Skeletal muscle cell (primary cell): Measurements from ENCODE around the gene RIT2.

Experiments used
- DNase-seq: peaks from one replicate; pipeline ENCODE4 v3.0.0-alpha.2; 2010; ENCODE audit warnings: low read depth
- H3K4me3 ChIP-seq: 2 replicates; pipeline ENCODE4 v1.5.1; 2011; ENCODE audit warnings: low read depth, mild to moderate bottlenecking, control low read depth, low read length, moderate library complexity

RIT2 gene

DNA sequence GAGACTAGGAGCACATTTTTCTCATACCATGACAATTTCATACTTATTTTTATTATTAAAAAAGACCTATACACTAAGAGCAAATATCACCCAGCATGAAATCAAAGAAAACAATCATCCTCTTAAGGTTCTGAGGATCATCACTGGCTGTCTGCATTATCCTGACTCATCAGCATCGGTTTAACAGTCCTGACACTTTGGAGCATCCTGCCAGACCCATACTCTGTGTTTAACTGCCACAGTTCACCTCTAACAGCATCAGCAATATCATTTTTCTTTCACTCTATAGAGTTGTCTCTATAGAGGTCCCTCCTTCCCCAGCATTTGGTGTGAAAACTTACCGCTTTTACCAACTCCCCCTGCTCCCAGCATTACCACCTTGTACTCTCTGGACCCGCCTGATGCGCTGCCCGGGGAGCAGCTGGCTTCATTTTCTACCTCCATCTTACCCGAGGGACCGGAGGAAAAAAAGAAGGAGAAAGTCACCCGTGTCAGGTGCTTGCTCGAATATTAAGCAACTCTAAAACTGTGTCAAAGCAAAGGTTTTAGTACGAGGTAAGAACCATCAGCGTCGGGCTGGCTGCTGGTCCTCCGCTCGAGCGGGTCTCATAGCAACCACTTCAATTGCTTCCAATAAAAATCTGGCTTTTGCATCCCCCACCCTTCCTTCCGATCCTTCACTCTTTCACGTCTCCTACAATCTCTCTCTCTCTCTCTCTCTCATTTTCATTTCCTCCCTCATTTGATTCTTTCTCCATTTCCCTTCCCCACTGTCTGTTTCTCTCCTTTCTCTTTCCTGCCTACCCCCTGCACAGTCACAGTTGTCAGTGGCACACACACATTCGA lies at the start of gene RIT2:
Gene RIT2 (minus strand): TSS at position 610 of the 846 bp plus-strand sequence.
- H3K4me3 ChIP-seq, result no peak within 1 kb of the TSS

DNA sequence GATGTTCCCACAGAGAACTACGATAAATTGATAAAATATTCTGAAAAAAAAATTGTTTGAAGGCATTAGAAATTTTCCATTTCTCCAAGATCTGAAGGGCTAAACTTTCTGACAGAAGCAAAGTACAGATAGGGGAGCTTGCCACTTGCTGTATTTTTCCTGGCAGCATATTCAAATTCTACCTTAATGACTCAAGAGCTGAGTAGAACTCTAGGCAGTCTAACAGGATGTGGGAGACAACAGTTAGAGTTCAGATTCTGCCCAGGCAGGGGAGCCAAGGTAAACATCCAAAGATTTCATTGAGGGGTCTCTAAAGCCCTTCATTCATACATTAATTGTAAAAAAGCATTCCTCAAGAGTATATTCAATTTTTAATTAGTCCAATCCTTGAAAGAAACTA lies 46.0 kb upstream of the RIT2 start:
- peak; percentile 61 for DNase-seq
- no peak overlapping the region for H3K4me3 ChIP-seq

More for the DNA sequence above, at the start of gene RIT2:
- no peak for DNase-seq

DNA sequence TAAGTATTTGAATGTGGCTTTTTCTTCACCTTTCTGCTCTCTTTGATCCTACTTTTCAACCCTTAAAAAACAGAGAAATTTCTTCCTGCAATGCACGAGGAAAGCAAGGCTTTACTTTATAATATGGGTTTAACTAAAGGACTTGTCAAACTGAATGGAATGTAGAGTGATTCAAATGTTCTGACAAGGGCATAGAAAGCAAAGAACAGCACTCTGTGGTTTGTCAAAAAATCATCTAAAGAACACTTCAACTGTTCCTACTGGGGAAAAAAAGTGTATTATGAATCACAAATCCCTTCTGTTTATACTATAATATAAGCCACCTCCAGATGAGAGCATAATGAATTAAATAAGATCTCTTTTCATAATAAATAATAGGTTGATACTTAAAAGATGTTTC lies 45.0 kb upstream of the RIT2 start:
- H3K4me3 ChIP-seq, result no peak overlapping the region
- peak; percentile 60 for DNase-seq

DNA sequence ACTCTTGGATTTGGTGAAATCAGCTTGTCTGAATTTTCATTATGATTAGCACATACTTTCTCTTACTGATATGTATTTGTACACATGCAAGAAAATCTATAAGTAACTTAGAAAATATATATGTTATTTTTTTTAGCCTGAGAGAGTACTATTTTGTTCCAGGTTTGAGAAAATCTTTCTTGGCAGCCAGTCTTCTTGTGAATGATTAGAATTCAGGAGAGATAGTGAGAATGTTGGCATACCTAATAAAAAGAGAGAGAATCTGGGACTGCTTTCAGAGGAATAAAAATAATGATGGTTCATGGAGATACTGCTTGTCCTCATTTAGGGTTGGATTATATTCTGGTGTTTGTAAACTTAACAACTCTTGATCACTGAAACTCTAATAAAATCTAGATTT lies 44.4 kb upstream of the RIT2 start:
- DNase-seq, result no peak
- no peak overlapping the region for H3K4me3 ChIP-seq

DNA sequence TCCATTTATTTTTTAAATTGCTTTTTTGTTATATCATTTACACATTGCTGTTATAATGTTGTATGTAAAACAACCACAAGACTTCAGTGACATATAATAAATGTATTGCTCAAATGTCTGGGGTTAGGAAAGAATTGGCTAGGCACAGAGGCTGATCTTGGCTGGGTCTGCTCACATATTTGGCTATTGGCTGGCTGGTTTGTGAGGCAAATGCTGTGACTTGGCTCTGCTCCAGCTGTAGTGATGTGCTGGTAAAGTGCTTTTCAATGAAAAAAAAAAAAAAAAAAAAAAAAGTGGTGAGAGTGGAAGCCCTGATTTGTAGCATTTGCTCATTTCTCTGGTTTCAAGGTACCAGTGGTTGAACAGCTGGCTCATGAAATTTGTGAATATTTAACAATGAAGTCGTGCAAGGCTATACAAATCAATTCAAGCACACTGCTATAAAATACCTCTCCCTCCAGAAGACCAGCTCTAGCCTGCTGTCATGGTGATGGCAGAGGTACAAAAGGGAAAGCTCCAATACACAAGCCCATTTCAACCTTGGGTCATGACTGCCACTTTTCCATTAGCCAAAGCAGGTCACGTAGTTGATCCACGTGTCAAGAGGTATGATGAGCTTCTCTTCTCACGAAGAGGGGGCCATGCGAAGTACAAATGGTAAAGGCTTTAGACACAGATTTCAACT lies 43.7 kb upstream of the RIT2 start:
- DNase-seq, result peak; percentile 80
- no peak overlapping the region for H3K4me3 ChIP-seq

DNA sequence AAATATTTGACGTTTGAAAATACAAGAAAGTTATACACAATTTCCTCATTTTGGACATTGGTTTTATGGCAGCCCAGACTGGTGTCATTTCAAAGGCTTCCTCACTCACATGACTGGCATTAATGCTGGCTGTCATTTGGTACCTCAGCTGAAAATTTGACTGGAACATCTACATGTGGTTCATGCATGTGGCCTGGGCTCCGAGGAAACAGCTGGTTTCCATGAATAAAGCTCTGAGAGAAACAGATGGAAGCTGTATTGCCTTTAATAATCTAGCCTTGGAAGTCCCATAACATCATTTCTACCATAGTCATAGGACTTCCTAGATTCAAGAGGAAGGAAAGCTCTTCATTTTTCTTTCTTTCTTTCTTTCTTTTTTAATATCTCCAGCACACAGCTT lies 42.9 kb upstream of the RIT2 start:
- H3K4me3 ChIP-seq, result no peak overlapping the region
- no peak for DNase-seq

DNA sequence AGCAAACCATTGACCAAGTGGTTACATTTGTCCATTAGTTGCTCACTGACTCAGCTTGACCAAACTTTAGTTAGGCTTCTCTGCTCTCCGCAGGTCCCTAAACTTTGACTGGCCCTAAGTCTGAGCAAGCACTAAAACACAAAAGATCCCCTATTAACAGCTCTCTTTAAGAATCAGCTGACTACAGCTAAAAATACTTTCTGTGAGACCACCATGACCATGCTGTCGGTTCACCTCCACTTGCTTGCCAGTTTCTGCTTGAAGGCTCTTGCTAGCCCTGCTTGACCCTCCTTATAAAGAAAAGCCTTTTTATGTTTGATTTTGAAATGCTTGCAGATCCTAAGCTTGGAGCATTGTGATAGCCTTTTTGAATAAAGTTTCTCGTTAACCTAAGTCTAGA lies 40.4 kb upstream of the RIT2 start:
- H3K4me3 ChIP-seq, result no peak overlapping the region
- no peak for DNase-seq

DNA sequence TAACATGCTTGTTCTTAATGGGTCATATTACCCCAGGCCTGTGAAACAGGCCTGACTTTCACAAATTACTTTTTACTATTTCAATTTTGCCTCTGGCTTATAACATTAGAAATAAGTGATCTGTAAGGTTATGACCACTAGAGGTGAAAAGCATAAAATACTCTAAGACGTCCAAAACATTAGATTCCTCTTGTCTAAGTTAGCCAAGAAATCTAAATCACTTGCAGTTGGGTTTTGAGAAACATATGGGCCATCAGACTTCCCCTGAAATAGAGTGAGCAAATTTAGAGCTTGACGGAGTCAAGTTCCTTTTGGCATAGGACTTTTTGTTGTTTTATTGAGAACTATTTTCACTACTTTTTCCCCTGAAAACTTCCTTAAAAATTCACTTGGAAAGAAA lies 32.7 kb upstream of the RIT2 start:
- no peak for DNase-seq
- H3K4me3 ChIP-seq, result no peak overlapping the region

DNA sequence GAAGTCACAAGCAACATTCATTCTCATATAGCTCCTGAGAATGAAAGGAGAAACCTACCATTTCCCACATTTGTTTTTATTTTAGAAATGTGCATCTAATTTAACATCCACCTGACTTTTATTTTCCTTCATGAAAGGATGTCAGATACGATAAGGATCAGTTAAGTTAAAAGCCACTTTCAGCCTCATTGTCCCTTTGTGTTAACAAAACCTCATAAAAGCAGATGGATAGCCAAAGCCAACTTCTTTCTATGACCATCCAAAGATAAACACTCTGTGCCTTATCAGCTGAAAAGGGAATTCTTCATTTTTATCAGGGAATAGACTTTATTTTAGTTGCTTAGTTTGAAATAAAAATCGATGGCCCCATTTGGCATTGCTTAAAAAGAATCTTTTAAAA lies 25.7 kb upstream of the RIT2 start:
- H3K4me3 ChIP-seq, result no peak overlapping the region
- no peak for DNase-seq

DNA sequence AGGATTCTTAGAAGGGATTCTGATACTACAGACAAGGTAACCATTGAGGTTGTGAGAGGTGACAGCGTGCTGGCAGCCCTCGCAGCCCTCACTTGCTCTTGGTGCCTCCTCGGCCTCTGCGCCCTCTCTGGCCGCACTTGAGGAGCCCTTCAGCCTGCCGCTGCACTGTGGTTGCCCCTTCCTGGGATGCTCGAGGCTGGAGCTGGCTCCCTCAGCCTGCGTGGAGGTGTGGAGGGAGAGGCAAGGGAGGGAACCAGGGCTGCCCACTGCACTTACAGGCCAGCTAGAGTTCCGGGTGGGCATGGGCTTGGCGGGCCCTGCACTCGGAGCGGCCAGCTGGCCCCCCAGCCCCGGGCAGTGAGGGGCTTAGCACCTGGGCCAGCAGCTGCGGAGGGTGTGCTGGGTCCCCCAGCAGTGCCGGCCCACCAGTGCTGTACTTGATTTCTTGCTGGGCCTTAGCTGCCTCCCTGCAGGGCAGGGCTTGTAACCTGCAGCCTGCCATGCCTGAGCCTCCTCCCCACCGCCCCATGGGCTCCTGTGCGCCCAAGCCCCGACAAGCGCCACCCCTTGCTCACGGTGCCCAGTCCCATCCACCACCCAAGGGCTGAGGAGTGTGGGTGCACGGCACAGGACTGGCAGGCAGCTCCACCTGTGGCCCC lies 23.9 kb upstream of the RIT2 start:
- no peak for DNase-seq

DNA sequence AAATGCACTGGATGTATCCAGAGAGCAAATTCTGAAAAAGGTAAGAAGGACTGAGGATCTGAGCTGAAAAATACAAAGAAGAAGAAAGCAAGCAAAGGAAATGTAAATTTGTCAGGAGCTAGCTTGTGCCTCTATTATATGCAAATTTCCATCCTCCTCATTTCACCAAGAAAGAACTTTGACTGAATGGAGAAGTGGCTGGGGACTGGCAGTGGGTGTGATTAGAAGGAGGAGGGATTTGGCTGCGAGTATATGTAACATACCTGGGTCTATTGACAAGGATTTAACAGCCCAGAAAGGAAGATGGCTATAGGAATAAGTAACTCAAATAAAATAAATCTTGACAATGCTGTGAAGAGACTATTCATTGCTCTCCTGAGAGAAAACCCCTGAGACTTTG lies 19.4 kb upstream of the RIT2 start:
- no peak overlapping the region for H3K4me3 ChIP-seq
- DNase-seq, result no peak

More for the DNA sequence above, 23.9 kb upstream of the RIT2 start:
- no peak overlapping the region for H3K4me3 ChIP-seq

DNA sequence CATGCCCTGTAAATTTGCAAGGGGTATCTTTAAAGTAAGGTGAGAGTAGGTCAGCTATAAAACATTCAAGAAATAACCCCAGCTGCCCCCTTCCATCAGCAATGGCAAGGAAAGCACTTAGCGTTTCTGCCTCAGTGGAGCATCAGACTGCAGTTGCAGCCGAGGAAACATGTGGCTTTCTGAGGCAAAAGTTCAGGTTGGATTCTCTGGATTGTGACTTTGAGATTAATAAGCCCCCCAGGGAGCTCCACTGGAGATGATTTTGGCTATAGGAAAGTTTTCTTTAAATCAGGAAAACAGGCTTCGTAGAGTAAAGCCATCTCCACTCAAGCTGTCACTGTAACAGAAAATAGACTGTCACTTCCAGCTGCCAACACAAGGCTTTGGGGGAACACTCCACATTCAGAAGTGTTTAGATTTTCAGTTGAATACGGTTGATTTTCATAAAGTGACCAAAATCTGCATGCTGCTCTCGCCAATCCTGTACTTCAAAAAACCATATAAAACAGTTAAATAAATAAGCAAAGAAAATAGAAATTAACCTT lies 15.3 kb upstream of the RIT2 start:
- no peak for DNase-seq
- H3K4me3 ChIP-seq, result no peak overlapping the region

DNA sequence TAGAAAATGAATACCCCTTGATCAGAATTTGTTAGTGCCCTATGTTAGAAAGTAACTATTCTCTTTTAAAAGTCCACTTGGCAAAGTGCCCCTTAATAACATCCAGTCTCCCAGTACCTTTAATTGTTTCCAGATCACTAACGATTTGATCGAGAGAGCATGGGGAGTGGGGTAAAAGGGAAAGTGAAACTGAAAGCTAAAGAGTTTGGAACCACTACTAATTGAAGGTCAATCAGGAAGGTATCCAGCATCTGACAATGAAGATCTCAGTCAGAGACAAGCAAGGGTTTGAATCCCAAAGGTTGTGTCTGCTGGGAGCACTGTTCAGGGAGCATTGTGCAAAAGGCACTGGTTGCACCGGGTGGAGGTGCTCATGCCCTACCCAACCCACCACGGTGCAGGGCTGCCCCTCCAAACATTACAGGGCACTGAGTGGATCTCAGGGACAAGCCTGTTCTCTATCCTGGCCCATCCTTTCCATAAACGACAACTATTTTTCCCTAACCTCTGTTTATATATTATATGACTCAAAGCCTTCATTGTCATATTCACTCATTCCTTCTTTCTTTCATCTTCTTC lies 14.6 kb upstream of the RIT2 start:
- DNase-seq, result no peak
- peak overlapping the region; percentile 31 for H3K4me3 ChIP-seq

DNA sequence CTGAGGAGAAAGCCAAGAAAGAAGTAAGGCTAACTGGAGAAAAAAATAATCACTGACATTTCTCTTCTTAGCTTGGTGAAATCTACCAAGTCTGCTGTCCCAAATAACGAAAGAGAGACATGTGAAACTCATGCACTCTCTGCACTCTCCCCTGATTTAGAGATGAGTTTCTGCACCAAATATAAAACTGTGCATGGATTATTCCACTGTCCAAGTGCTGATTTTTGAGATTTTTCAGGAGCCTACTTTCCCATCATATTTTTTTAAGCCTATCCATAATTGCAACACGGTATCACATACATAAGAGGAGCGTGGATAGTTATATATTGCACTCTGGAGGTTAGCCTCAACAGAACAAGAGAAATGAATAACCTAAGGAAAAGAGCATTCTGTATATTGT lies 10.0 kb upstream of the RIT2 start:
- no peak for DNase-seq
- H3K4me3 ChIP-seq, result no peak overlapping the region

DNA sequence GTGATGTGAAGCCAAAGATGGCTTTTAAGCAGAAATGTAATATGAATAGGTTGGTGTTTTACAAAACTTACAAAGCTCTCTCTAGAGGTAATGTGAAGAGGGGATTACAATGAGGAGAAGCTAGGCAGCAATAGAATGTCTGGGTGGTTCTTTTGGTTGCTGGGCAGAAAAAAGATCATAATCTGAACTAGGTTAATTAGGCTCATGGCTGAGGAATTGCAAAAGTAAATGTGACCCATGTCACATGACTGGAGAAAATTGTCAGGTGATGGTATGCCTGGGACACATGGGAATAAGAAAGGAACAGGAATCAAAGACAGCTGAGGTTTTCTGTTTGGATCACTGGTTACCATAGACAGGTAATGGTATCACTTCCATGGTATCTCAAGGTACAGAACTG lies 7.5 kb upstream of the RIT2 start:
- no peak for DNase-seq
- no peak overlapping the region for H3K4me3 ChIP-seq

DNA sequence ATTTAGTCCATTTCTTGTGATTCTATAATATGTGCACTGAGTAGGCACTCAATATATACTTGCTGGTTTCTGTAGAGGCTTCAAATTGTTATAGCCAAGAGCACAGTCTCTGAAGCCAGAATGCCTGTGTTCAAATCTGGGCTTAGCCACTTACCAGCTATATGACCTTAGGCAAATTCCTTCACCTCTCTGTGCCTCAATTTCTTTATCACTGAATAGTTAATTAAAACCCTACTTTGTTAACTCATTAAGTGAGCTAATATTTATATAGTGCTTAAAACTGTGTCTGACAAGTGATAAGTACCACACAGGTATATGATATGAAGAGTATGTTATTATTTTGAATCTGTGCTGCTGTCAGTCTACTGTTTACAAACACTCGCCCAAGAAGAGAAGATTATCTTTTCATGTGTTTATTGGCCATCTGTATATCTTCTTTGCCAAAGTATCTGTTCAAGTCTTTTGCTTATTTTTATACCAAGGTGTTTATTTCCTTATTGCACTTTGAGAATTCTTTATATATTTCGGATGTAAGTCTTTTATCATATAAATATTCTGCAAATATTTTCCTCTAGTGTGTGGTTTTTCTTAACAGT lies 1.3 kb upstream of the RIT2 start:
- no peak overlapping the region for H3K4me3 ChIP-seq
- no peak for DNase-seq

DNA sequence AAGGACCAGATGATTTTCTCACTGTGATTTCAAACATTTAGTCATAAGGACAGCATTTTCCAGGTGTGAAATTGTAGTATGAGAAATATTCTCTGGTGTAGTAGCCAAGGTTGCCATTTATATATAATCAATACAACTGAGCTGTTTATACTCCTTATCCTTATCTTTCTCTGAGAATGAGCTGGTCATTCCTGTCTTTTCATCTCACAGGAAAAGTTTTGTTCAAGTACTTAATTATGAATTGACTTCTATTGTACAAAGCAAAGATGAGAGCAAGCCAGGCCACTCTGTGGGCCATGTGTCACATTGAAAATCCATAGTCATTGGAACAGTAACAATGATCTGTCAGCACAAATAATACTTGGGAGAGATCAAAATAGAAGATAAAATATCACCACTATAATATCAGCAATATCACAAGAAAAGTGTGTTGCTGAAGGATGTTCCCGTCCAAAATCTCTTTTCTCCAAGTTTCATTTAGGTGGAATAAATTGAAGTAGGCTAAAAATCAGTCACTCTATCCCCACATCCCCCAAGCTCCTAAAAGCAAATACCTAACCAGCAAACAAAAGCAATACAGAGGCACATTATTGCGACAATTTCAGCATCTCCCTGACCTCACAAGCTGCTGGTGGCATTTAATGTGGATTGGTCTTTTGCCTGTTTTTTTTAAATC lies 2.1 kb downstream of the RIT2 start:
- DNase-seq, result no peak
- no peak overlapping the region for H3K4me3 ChIP-seq

DNA sequence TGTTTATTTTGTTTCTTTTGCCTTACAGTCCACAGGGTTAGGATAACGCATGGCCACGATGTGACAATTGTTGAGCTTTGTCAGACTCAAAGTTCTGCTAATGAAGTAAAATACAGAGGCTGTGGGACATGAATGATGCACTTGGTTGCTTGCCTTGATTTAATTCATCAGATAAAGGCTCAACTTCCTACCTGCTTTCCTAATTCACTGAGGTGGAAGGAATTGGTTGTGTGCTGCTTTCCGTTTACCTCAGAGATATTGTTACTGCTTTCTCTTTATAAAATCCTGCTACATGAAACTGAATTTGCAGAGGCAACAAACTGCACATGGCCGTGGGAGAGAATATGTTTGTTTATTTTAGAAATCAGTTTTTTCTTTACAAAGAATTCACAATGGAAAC lies 6.6 kb downstream of the RIT2 start:
- H3K4me3 ChIP-seq, result no peak overlapping the region
- no peak for DNase-seq

DNA sequence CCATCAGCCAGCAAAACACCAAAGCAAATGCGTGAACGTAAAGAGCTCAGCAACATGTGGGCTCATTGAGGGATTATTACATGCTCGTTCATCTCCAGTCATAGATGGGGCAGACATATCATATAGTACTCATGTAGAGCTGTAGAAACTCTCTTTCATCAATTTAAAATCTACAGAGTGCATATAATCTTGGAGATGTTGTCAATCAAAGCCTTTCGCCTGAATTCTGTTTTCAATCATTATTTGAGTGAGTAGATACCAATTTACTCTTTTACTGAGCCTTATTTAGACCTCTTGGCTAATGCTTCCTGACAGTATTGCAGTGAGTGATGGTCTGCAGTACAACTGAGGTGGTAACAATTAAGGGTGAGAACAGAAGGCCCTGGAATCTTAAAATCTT lies 7.0 kb downstream of the RIT2 start:
- no peak for DNase-seq
- H3K4me3 ChIP-seq, result no peak overlapping the region
